PC-9 (cell line): ENCODE measurements around the gene CENPA. TPM values are rescaled to one million over a fixed set of nuclear protein-coding genes. Genes with fewer than 3 reads are reported as not detected.

Source experiments
- BruUV-seq: library from RNA; stranded (reverse); fragments of 400-500 nt; replicated peaks from 2 replicates; lab custom pipeline; 2021; lab: Mats Ljungman, UMichigan
- CTCF ChIA-PET: fragments of 300-600 bp; sonication (Branson Sonifier 250); formaldehyde crosslinking; loops from one replicate; lab custom pipeline; 2022; ENCODE audit warnings: antibody characterized with exemption; lab: Charles Lee
- POLR2A ChIA-PET: fragments of 300-600 bp; sonication (Branson Sonifier 250); formaldehyde crosslinking; loops from one replicate; lab custom pipeline; 2022; ENCODE audit warnings: antibody characterized with exemption; ENCODE audit not compliant: unreplicated experiment; lab: Charles Lee
- DNase-seq, 2 experiments: peaks; one replicate each; pipeline versions ENCODE4 v3.0.0 to v3.0.0-alpha.2; 2015 to 2022; ENCODE audit warnings: mixed read lengths in 1 of 2
- H2AFZ ChIP-seq: fragments of 200-600 bp; sonication (generic); 2 replicates; pipeline ENCODE4 v1.8.1; 2017; ENCODE audit warnings: antibody characterized with exemption
- H3F3A ChIP-seq: fragments of 200-600 bp; sonication (generic); 2 replicates; pipeline ENCODE4 v1.8.1; 2017; ENCODE audit warnings: antibody characterized with exemption, mild to moderate bottlenecking, low read depth; ENCODE audit not compliant: insufficient read depth
- H3K27ac ChIP-seq: fragments of 200-600 bp; sonication (generic); 2 replicates; pipeline ENCODE4 v1.6.1; 2016; ENCODE audit warnings: mixed run types
- H3K27me3 ChIP-seq: fragments of 200-600 bp; sonication (generic); 2 replicates; pipeline ENCODE4 v1.6.1; 2016; ENCODE audit warnings: low read depth, mixed run types; ENCODE audit not compliant: insufficient read depth
- H3K36me3 ChIP-seq: fragments of 200-600 bp; sonication (generic); 2 replicates; pipeline ENCODE4 v1.6.1; 2016; ENCODE audit warnings: low read depth, mixed run types
- H3K4me1 ChIP-seq: fragments of 200-600 bp; sonication (generic); replicated peaks from 2 replicates; pipeline ENCODE4 v1.6.1; 2016; ENCODE audit warnings: mixed run types; ENCODE audit not compliant: insufficient read depth
- H3K4me2 ChIP-seq: fragments of 200-600 bp; sonication (generic); 2 replicates; pipeline ENCODE4 v1.6.1; 2017; ENCODE audit warnings: mixed run types
- H3K4me3 ChIP-seq: fragments of 200-600 bp; sonication (generic); 2 replicates; pipeline ENCODE4 v1.6.1; 2016; ENCODE audit warnings: mixed run types
- H3K79me2 ChIP-seq: fragments of 200-600 bp; sonication (generic); 2 replicates; pipeline ENCODE4 v1.6.1; 2017; ENCODE audit warnings: low read depth, mixed run types
- H3K9me2 ChIP-seq: fragments of 200-600 bp; sonication (generic); 2 replicates; pipeline ENCODE4 v1.8.1; 2017; ENCODE audit warnings: mild to moderate bottlenecking; ENCODE audit not compliant: insufficient read depth
- H3K9me3 ChIP-seq: fragments of 200-600 bp; sonication (generic); 2 replicates; pipeline ENCODE4 v1.8.1; 2016; ENCODE audit warnings: low read depth; ENCODE audit not compliant: insufficient read depth
- H4K20me1 ChIP-seq: fragments of 200-600 bp; sonication (generic); 2 replicates; pipeline ENCODE4 v1.8.1; 2017; ENCODE audit not compliant: insufficient read depth
- EZH2 ChIP-seq: fragments of 200-600 bp; sonication (generic); IDR thresholded peaks from 2 replicates; pipeline ENCODE4 v1.8.0; 2017; ENCODE audit warnings: antibody characterized with exemption, low read depth
- intact Hi-C: fragments of 100-400 bp; cut with micrococcal nuclease; formaldehyde crosslinking; loops from one replicate; pipeline ENCODE4 v1.10.0; 2022; ENCODE audit not compliant: unreplicated experiment
- total RNA-seq: library from RNA; stranded (reverse); gene quantifications from 2 replicates; pipeline ENCODE4 v1.2.3, GENCODE V29; 2021
- TF ChIP-seq, protein P1 (sequence below): fragments of 200-600 bp; sonication (generic); conservative IDR thresholded peaks from 2 replicates; pipeline ENCODE4 v1.6.1; 2017; ENCODE audit warnings: mixed run types, antibody characterized with exemption, mild to moderate bottlenecking, moderate library complexity

CENPA gene
- total RNA-seq, 1 experiment from 2014 or later, result 48.8 TPM

DNA sequence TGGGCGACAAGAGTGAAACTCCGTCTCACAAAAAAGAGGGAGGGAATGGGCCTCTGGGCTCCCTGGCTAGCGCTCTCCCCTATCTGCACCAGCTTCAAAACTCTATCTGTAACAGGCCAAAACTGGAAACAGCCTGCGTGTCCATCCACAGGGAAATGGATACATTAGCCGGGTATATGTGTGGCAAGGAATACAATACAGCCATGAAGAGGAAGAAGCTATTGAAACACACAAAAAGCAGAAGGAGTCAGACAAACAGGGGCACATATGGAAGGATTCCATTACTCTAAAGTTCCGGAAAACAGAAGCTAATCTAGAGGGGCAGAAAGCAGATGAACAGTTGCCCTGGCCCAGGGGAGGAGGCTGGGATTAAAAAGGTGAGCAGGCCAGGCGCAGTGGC, 46.3 kb upstream of the CENPA start:
- ChIA-PET POLR2A (no interaction called here), CTCF (no interaction called here)
- Histone ChIP-seq H3F3A (peaks cover 3% of the 10 kb centered on the region; the same call in 1 of the 2 replicates), H4K20me1 (no peaks in the 10 kb centered on the region), H3K36me3 (no peaks in the 10 kb centered on the region), H3K27ac (no peak overlapping the region), H3K9me3 (no peaks in the 10 kb centered on the region), H3K4me2 (no peak overlapping the region), H2AFZ (no peak overlapping the region), H3K9me2 (no peaks in the 10 kb centered on the region), H3K79me2 (no peaks in the 10 kb centered on the region), H3K4me1 (no peaks in the 10 kb centered on the region; the same call in 1 of the 2 replicates), H3K27me3 (no peaks in the 10 kb centered on the region), H3K4me3 (no peak overlapping the region)
- no TSS peak for BruUV-seq
- TF ChIP-seq, protein P1, sequence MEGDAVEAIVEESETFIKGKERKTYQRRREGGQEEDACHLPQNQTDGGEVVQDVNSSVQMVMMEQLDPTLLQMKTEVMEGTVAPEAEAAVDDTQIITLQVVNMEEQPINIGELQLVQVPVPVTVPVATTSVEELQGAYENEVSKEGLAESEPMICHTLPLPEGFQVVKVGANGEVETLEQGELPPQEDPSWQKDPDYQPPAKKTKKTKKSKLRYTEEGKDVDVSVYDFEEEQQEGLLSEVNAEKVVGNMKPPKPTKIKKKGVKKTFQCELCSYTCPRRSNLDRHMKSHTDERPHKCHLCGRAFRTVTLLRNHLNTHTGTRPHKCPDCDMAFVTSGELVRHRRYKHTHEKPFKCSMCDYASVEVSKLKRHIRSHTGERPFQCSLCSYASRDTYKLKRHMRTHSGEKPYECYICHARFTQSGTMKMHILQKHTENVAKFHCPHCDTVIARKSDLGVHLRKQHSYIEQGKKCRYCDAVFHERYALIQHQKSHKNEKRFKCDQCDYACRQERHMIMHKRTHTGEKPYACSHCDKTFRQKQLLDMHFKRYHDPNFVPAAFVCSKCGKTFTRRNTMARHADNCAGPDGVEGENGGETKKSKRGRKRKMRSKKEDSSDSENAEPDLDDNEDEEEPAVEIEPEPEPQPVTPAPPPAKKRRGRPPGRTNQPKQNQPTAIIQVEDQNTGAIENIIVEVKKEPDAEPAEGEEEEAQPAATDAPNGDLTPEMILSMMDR, result no peak
- TF ChIP-seq EZH2, result no peak
- intact Hi-C loops, result no loop called here
- DNase-seq, result no peak

GRCh38 chr2:26740346-26740745, 45.5 kb upstream of the CENPA start:
- BruUV-seq, result no TSS peak
- Histone ChIP-seq H3K4me2 (no peak overlapping the region), H3K27me3 (no peaks in the 10 kb centered on the region), H2AFZ (no peak overlapping the region), H3K27ac (no peak overlapping the region), H3K36me3 (no peaks in the 10 kb centered on the region), H3K9me3 (no peaks in the 10 kb centered on the region), H4K20me1 (no peaks in the 10 kb centered on the region), H3K4me3 (no peak overlapping the region), H3F3A (peaks cover 3% of the 10 kb centered on the region; the same call in 1 of the 2 replicates), H3K4me1 (no peaks in the 10 kb centered on the region; the same call in 1 of the 2 replicates), H3K79me2 (no peaks in the 10 kb centered on the region), H3K9me2 (no peaks in the 10 kb centered on the region)
- ChIA-PET CTCF (interaction anchor here (0.5 kb wide), 1 partner anchor 115 kb away, joined by 10 read pairs; no protein-coding TSS in a partner anchor), POLR2A (no interaction called here)
- DNase-seq, result no peak
- no peak for TF ChIP-seq EZH2
- TF ChIP-seq, protein P1, result no peak
- intact Hi-C loops, result loop anchor here (10.0 kb wide), 1 partner anchor 506 kb away; no protein-coding TSS in a partner anchor

GRCh38 chr2:26740890-26741302, 45.0 kb upstream of the CENPA start:
- Histone ChIP-seq H3K36me3 (no peaks in the 10 kb centered on the region), H3K4me1 (no peaks in the 10 kb centered on the region), H3K4me3 (no peak overlapping the region), H3F3A (peaks cover 3% of the 10 kb centered on the region; the same call in 1 of the 2 replicates), H4K20me1 (no peaks in the 10 kb centered on the region), H3K9me3 (no peaks in the 10 kb centered on the region), H3K27ac (no peak overlapping the region), H3K4me2 (no peak overlapping the region), H2AFZ (no peak overlapping the region), H3K79me2 (no peaks in the 10 kb centered on the region), H3K9me2 (no peaks in the 10 kb centered on the region), H3K27me3 (no peaks in the 10 kb centered on the region)
- CTCF ChIA-PET, result no interaction called here
- TF ChIP-seq, protein P1, result no peak
- no peak for TF ChIP-seq EZH2
- intact Hi-C loops, result loop anchor here (10.0 kb wide), 1 partner anchor 506 kb away; no protein-coding TSS in a partner anchor
- no TSS peak for BruUV-seq
- POLR2A ChIA-PET, result no interaction called here
- DNase-seq, result no peak
